H1 (cell line): Measurements from ENCODE around the gene SLC35B1. TPM values are rescaled to one million over a fixed set of nuclear protein-coding genes. Genes with fewer than 3 reads are reported as not detected.

Experiments used
- CTCF ChIA-PET: fragments of 300-600 bp; sonication (Branson Sonifier 250); formaldehyde crosslinking; loops from one replicate; lab custom pipeline; 2021; ENCODE audit not compliant: partially characterized antibody; lab: Charles Lee
- POLR2A ChIA-PET: fragments of 300-600 bp; sonication (Branson Sonifier 250); formaldehyde crosslinking; loops from one replicate; lab custom pipeline; 2021; ENCODE audit warnings: inconsistent platforms; ENCODE audit not compliant: partially characterized antibody; lab: Charles Lee
- DNase-seq, 2 experiments: peaks; one replicate each; pipeline versions ENCODE4 v3.0.0 to v3.0.0-alpha.2; 2010 to 2022; ENCODE audit warnings: low spot score in 2 of 2, low read depth in 1 of 2, mixed read lengths in 1 of 2
- FAIRE-seq: peaks from 2 replicates; lab custom pipeline; 2011; peaks lifted over from hg19 to GRCh38; lab: Jason Lieb, UNC
- H2AFZ ChIP-seq: 2 replicates; pipeline ENCODE4 v1.8.1; 2012; ENCODE audit warnings: low read length, inconsistent platforms
- H2AK5ac ChIP-seq: 2 replicates; pipeline ENCODE4 v1.6.1; 2013; ENCODE audit warnings: low read depth, low read length
- H2BK120ac ChIP-seq: replicated peaks from 2 replicates; pipeline ENCODE3; 2013; ENCODE audit warnings: low read depth, low read length, inconsistent platforms
- H2BK12ac ChIP-seq: 2 replicates; pipeline ENCODE4 v1.6.1; 2013; ENCODE audit warnings: low read depth, low read length
- H2BK15ac ChIP-seq: 2 replicates; pipeline ENCODE4 v1.6.1; 2013; ENCODE audit warnings: low read length
- H2BK20ac ChIP-seq: 2 replicates; pipeline ENCODE4 v1.6.1; 2013; ENCODE audit warnings: low read length
- H2BK5ac ChIP-seq: 2 replicates; pipeline ENCODE4 v1.6.1; 2013; ENCODE audit warnings: low read depth, low read length
- H3K14ac ChIP-seq: 2 replicates; pipeline ENCODE4 v1.6.1; 2013; ENCODE audit warnings: inconsistent platforms; ENCODE audit not compliant: insufficient read length
- H3K18ac ChIP-seq: 2 replicates; pipeline ENCODE4 v1.6.1; 2013; ENCODE audit warnings: low read length; ENCODE audit errors: extremely low read depth
- H3K23ac ChIP-seq: 2 replicates; pipeline ENCODE4 v1.6.1; 2013; ENCODE audit warnings: inconsistent platforms; ENCODE audit not compliant: insufficient read length
- H3K23me2 ChIP-seq: 2 replicates; pipeline ENCODE4 v1.6.1; 2013; ENCODE audit warnings: low read depth, low read length
- H3K27ac ChIP-seq: 2 replicates; pipeline ENCODE4 v1.6.1; 2011; ENCODE audit warnings: low read depth, low read length, inconsistent platforms
- H3K27me3 ChIP-seq, 4 experiments: replicated peaks in 1 of 4; 1 replicate in 1 of 4; 2 replicates in 3 of 4; pipeline versions ENCODE4 v1.6.1 to v1.8.1; 2011 to 2013; ENCODE audit warnings: low read length in 3 of 4, mild to moderate bottlenecking in 3 of 4, inconsistent platforms in 2 of 4, mixed read lengths in 2 of 4, moderate library complexity in 1 of 4; ENCODE audit not compliant: control insufficient read depth in 3 of 4, insufficient read depth in 3 of 4; ENCODE audit errors: extremely low read depth in 1 of 4
- H3K36me3 ChIP-seq, 4 experiments: 2 replicates each; pipeline versions ENCODE4 v1.6.1 to v1.8.1; 2011 to 2013; ENCODE audit warnings: mild to moderate bottlenecking in 4 of 4, low read length in 3 of 4, moderate library complexity in 2 of 4, control low read depth in 1 of 4, inconsistent platforms in 1 of 4; ENCODE audit not compliant: insufficient read depth in 4 of 4, control insufficient read depth in 2 of 4
- H3K4ac ChIP-seq: replicated peaks from 2 replicates; pipeline ENCODE3; 2013; ENCODE audit warnings: low read length, low read depth, mixed read lengths, inconsistent platforms; ENCODE audit not compliant: insufficient read length
- H3K4me1 ChIP-seq, 4 experiments: replicated peaks in 1 of 4; 1 replicate in 1 of 4; 2 replicates in 3 of 4; pipeline versions ENCODE4 v1.6.1 to v1.8.1; 2011 to 2013; ENCODE audit warnings: low read length in 3 of 4, inconsistent platforms in 2 of 4, mixed read lengths in 1 of 4; ENCODE audit not compliant: insufficient read depth in 4 of 4, control insufficient read depth in 3 of 4
- H3K4me2 ChIP-seq, 2 experiments: 2 replicates each; pipeline versions ENCODE4 v1.6.1 to v1.8.1; 2011 to 2013; ENCODE audit warnings: low read depth in 2 of 2, low read length in 2 of 2, control low read depth in 1 of 2, inconsistent platforms in 1 of 2, mild to moderate bottlenecking in 1 of 2; ENCODE audit not compliant: insufficient read depth in 1 of 2
- H3K4me3 ChIP-seq, 4 experiments: fragments of 200-600, 300-600 bp in 1 of 4; sonication (generic), shearing (Covaris generic), sonication (Bioruptor Twin) in 1 of 4; 2 replicates each; pipeline versions ENCODE4 v1.5.1 to v1.8.1; 2011 to 2016; ENCODE audit warnings: low read length in 4 of 4, low read depth in 3 of 4, control low read depth in 2 of 4, inconsistent platforms in 2 of 4, mild to moderate bottlenecking in 2 of 4, mixed read lengths in 1 of 4, moderate library complexity in 1 of 4; ENCODE audit not compliant: insufficient read depth in 2 of 4; ENCODE audit errors: extremely low read depth in 1 of 4
- H3K56ac ChIP-seq: replicated peaks from 2 replicates; pipeline ENCODE3; 2013; ENCODE audit warnings: low read depth, mild to moderate bottlenecking, mixed read lengths, low read length, inconsistent platforms; ENCODE audit not compliant: insufficient read length
- H3K79me1 ChIP-seq: 2 replicates; pipeline ENCODE4 v1.6.1; 2013; ENCODE audit warnings: low read depth, low read length, control low read depth
- H3K79me2 ChIP-seq, 2 experiments: 2 replicates each; pipeline versions ENCODE4 v1.6.1 to v1.8.1; 2012 to 2013; ENCODE audit warnings: low read length in 2 of 2, mild to moderate bottlenecking in 2 of 2, inconsistent platforms in 1 of 2; ENCODE audit not compliant: insufficient read depth in 2 of 2, control insufficient read depth in 1 of 2
- H3K9ac ChIP-seq, 4 experiments: replicated peaks in 1 of 4; 1 replicate in 1 of 4; 2 replicates in 3 of 4; pipeline versions ENCODE4 v1.6.1 to v1.8.1; 2011 to 2013; ENCODE audit warnings: low read depth in 3 of 4, low read length in 3 of 4, control low read depth in 2 of 4, mild to moderate bottlenecking in 2 of 4, moderate library complexity in 2 of 4, inconsistent platforms in 1 of 4; ENCODE audit errors: extremely low read depth in 1 of 4
- H3K9me3 ChIP-seq, 2 experiments: 2 replicates each; pipeline versions ENCODE4 v1.6.1 to v1.8.1; 2012 to 2013; ENCODE audit warnings: mild to moderate bottlenecking in 2 of 2, moderate library complexity in 2 of 2, control low read depth in 1 of 2, inconsistent platforms in 1 of 2, low read depth in 1 of 2, low read length in 1 of 2, mixed read lengths in 1 of 2; ENCODE audit not compliant: insufficient read depth in 2 of 2
- H4K20me1 ChIP-seq, 2 experiments: replicated peaks in 1 of 2; 2 replicates each; pipeline versions ENCODE3 to v1.8.1; 2011 to 2013; ENCODE audit warnings: inconsistent platforms in 2 of 2, low read length in 2 of 2, mild to moderate bottlenecking in 1 of 2; ENCODE audit not compliant: insufficient read depth in 2 of 2, control insufficient read depth in 1 of 2
- H4K5ac ChIP-seq: 2 replicates; pipeline ENCODE4 v1.6.1; 2013; ENCODE audit warnings: low read length, low read depth, mixed read lengths, inconsistent platforms; ENCODE audit not compliant: insufficient read length
- H4K8ac ChIP-seq: 2 replicates; pipeline ENCODE4 v1.8.0; 2013; ENCODE audit warnings: mild to moderate bottlenecking, moderate library complexity, low read length, inconsistent platforms; ENCODE audit not compliant: insufficient read depth; ENCODE audit errors: extremely low read depth
- H4K91ac ChIP-seq: replicated peaks from 2 replicates; pipeline ENCODE3; 2013; ENCODE audit warnings: low read length, mixed read lengths, inconsistent platforms; ENCODE audit not compliant: insufficient read length
- ATF2 ChIP-seq: IDR thresholded peaks from 2 replicates; pipeline ENCODE4 v1.6.1; 2012; ENCODE audit warnings: low read length, inconsistent platforms
- BRCA1 ChIP-seq: IDR thresholded peaks from 2 replicates; pipeline ENCODE4 v1.6.1; 2012; ENCODE audit warnings: low read depth, low read length, improper control_type of control experiment
- CTBP2 ChIP-seq: IDR thresholded peaks from 2 replicates; pipeline ENCODE4 v1.7.0; 2011; ENCODE audit warnings: borderline replicate concordance, mild to moderate bottlenecking, moderate library complexity, mixed read lengths, low read length; ENCODE audit not compliant: insufficient read depth, insufficient read length
- HDAC6 ChIP-seq: IDR thresholded peaks from one replicate; pipeline ENCODE4 v1.7.1; 2012; ENCODE audit warnings: low read depth, mild to moderate bottlenecking, inconsistent platforms, low read length, moderate library complexity
- KDM1A ChIP-seq: fragments of 200-600, 300-600 bp; sonication (generic); IDR thresholded peaks from 2 replicates; pipeline ENCODE4 v1.7.1; 2016; ENCODE audit warnings: mild to moderate bottlenecking, low read length, borderline replicate concordance
- KDM4A ChIP-seq: IDR thresholded peaks from one replicate; pipeline ENCODE4 v1.7.1; 2012; ENCODE audit warnings: low read depth, mild to moderate bottlenecking, moderate library complexity, low read length, inconsistent platforms; ENCODE audit not compliant: severe bottlenecking
- NRF1 ChIP-seq: IDR thresholded peaks from 2 replicates; pipeline ENCODE4 v1.6.1; 2011; ENCODE audit warnings: mild to moderate bottlenecking, low read depth, low read length, improper control_type of control experiment
- POLR2A ChIP-seq, 2 experiments: IDR thresholded peaks; 1 replicate in 1 of 2; 2 replicates in 1 of 2; pipeline ENCODE4 v1.6.1; 2011; ENCODE audit warnings: low read depth in 2 of 2, low read length in 2 of 2, mild to moderate bottlenecking in 2 of 2; ENCODE audit errors: control extremely low read depth in 1 of 2
- SIN3A ChIP-seq, 2 experiments: IDR thresholded peaks in 1 of 2; conservative IDR thresholded peaks in 1 of 2; 2 replicates each; pipeline ENCODE4 v1.6.1; 2011 to 2012; ENCODE audit warnings: low read length in 2 of 2, improper control_type of control experiment in 1 of 2, low read depth in 1 of 2, mild to moderate bottlenecking in 1 of 2
- YY1 ChIP-seq: IDR thresholded peaks from 2 replicates; pipeline ENCODE4 v1.6.1; 2011; ENCODE audit warnings: low read depth, mild to moderate bottlenecking, low read length
- WGBS, 2 experiments: shearing (Covaris generic) in 1 of 2; methylation state at CpG; one replicate each; pipeline versions ENCODE4 v1.1.6 to v1.1.7; 2013 to 2015; ENCODE audit warnings: low lambda C conversion rate in 2 of 2, mixed read lengths in 2 of 2, inconsistent platforms in 1 of 2, low coverage in 1 of 2, missing lambda C conversion rate in 1 of 2; ENCODE audit not compliant: insufficient replicate concordance in 2 of 2, insufficient coverage in 1 of 2, insufficient read length in 1 of 2; ENCODE audit errors: extremely low coverage in 1 of 2, missing lambda C conversion rate in 1 of 2; 5-methylcytosine and 5-hydroxymethylcytosine counted together
- polyA plus RNA-seq, 7 experiments: library from polyadenylated mRNA; depleted of rRNA in 3 of 7; stranded (reverse) in 5 of 7; unstranded in 2 of 7; fragments of >200 nt in 5 of 7; fragments of 200-250 nt in 2 of 7; gene quantifications; 1 replicate in 5 of 7; 2 replicates in 1 of 7; 4 replicates in 1 of 7; pipeline versions ENCODE4 v1.2.1 to v1.2.3, GENCODE V29; 2011 to 2013; ENCODE audit warnings: missing spikeins in 2 of 7, mixed read lengths in 2 of 7
- total RNA-seq: library from RNA; stranded (reverse); fragmentation: NEBNext Ultra II Directional; extraction: Animal tissue kit (Norgen Biotek cat#: 25700); gene quantifications from 2 replicates; pipeline ENCODE4 v1.2.1, GENCODE V29; 2021

SLC35B1 gene
- total and polyA plus RNA-seq, 2 of the 8 experiments (the other 6 are each of a cell fraction or from before 2014, with no cell fraction given): 56.5 to 87.7 TPM

- no peak overlapping the region for H2AK5ac ChIP-seq
- peaks cover 2 to 7% of the 10 kb centered on the region in 2 experiments for H4K20me1 ChIP-seq
- H2BK120ac ChIP-seq: no peak overlapping the region
- no peak overlapping the region for H4K91ac ChIP-seq
- no peak overlapping the region for H2AFZ ChIP-seq
- H3K4me3 ChIP-seq: no peak overlapping the region
- H3K23me2 ChIP-seq: no peaks in the 10 kb centered on the region
- no peak overlapping the region for H2BK15ac ChIP-seq
- FAIRE-seq (no peak), DNase-seq (no peak)
- H2BK20ac ChIP-seq: no peak overlapping the region
- H3K4me2 ChIP-seq: no peak overlapping the region
- H3K9me3 ChIP-seq: no peaks in the 10 kb centered on the region
- no peak overlapping the region for H3K18ac ChIP-seq
- no peak overlapping the region for H3K56ac ChIP-seq
- no peaks in the 10 kb centered on the region for H3K27me3 ChIP-seq
- H3K14ac ChIP-seq: no peak overlapping the region
- H2BK12ac ChIP-seq: no peak overlapping the region
- H4K8ac ChIP-seq: no peak overlapping the region
- ChIA-PET CTCF (interaction anchor here (0.6 to 8.9 kb wide), 8 partner anchors 10 to 372 kb away, joined by 3 to 41 read pairs (median 4); partner anchors contain the start of gene SLC35B1), POLR2A (interaction anchor here (1.1 to 1.4 kb wide), 4 partner anchors 12 to 42 kb away, joined by 3 to 5 read pairs (median 4); partner anchors contain the start of gene FAM117A)
- no peak overlapping the region for H2BK5ac ChIP-seq
- H4K5ac ChIP-seq: no peak overlapping the region
- H3K9ac ChIP-seq: no peak overlapping the region
- peaks cover 4% of the 10 kb centered on the region; the same call in 1 of the 2 replicates for H3K79me1 ChIP-seq
- no peaks in the 10 kb centered on the region for H3K4me1 ChIP-seq
- peaks cover 0 to 5% of the 10 kb centered on the region in 2 experiments; a peak in 1 of 4 replicates for H3K79me2 ChIP-seq
- no peak for TF ChIP-seq HDAC6
- no peak for TF ChIP-seq SIN3A (conservative IDR thresholded peaks at IDR 0.05 in 1 of 2, IDR thresholded peaks at IDR 0.05 in 1 of 2; ENCODE audit: low read depth in 1 of 2, low read length in 2 of 2)
- no peak for TF ChIP-seq BRCA1
- TF ChIP-seq CTBP2: no peak
- no peak for TF ChIP-seq NRF1
- no peak for TF ChIP-seq ATF2
- TF ChIP-seq POLR2A (IDR thresholded peaks at IDR 0.05; ENCODE audit: control extremely low read depth in 1 of 2, low read depth in 2 of 2, low read length in 2 of 2): no peak
- TF ChIP-seq KDM1A: no peak
- no peak for TF ChIP-seq KDM4A
- no peak for TF ChIP-seq YY1
- H3K23ac ChIP-seq: no peak overlapping the region
- H3K36me3 ChIP-seq: peaks cover 13 to 47% (median 31%) of the 10 kb centered on the region in 4 experiments
- WGBS, 2 experiments: 100% methylated on average over 3 of the region's 3 CpGs; no CpG with 5 or more reads in 1 of the 2 experiments
- no peak overlapping the region for H3K27ac ChIP-seq
- H3K4ac ChIP-seq: no peak overlapping the region
These were observed 14.3 kb upstream of the SLC35B1 start for GRCh38 chr17:49722066-49722465.
